GM12891 (cell line): Measurements from ENCODE around the gene CAMK1G.
A peak's percentile ranks its signal among the peaks of the same experiment; 100 is the strongest.

Source experiments
- DNase-seq: peaks from one replicate; pipeline ENCODE4 v3.0.0; 2011; ENCODE audit warnings: low spot score; ENCODE audit not compliant: insufficient read length
- FAIRE-seq: peaks from 2 replicates; lab custom pipeline; 2011; peaks lifted over from hg19 to GRCh38; lab: Jason Lieb, UNC
- PAX5 ChIP-seq: IDR thresholded peaks from 2 replicates; pipeline ENCODE4 v1.6.1; 2011; ENCODE audit warnings: low read length, moderate library complexity, mild to moderate bottlenecking; ENCODE audit not compliant: insufficient read depth, severe bottlenecking
- POLR2A ChIP-seq: IDR thresholded peaks from 2 replicates; pipeline ENCODE4 v1.6.1; 2011; ENCODE audit warnings: low read depth, low read length, control low read depth
- POLR2AphosphoS5 ChIP-seq: IDR thresholded peaks from 2 replicates; pipeline ENCODE4 v1.6.1; 2011; ENCODE audit warnings: low read depth, low read length, control low read depth
- POU2F2 ChIP-seq: IDR thresholded peaks from 2 replicates; pipeline ENCODE4 v1.6.1; 2011; ENCODE audit warnings: low read depth, mild to moderate bottlenecking, control low read depth, low read length, moderate library complexity
- SPI1 ChIP-seq: IDR thresholded peaks from 2 replicates; pipeline ENCODE4 v1.6.1; 2011; ENCODE audit warnings: low read depth, low read length, control low read depth
- TAF1 ChIP-seq: IDR thresholded peaks from 2 replicates; pipeline ENCODE4 v1.6.1; 2011; ENCODE audit warnings: low read depth, low read length, control low read depth

The CAMK1G gene

GRCh38 chr1:209646558-209646957 is 63.0 kb downstream of the CAMK1G start:
- FAIRE-seq, result no peak
- no peak for DNase-seq
- TF ChIP-seq SPI1 (no peak), POLR2A (no peak), TAF1 (no peak), PAX5 (no peak), POLR2AphosphoS5 (no peak), POU2F2 (no peak)

GRCh38 chr1:209647156-209647555 is 63.6 kb downstream of the CAMK1G start:
- no peak for FAIRE-seq

GRCh38 chr1:209648346-209648745 is 64.8 kb downstream of the CAMK1G start:
- no peak for TF ChIP-seq POLR2AphosphoS5
- TF ChIP-seq SPI1, result no peak
- FAIRE-seq (no peak), DNase-seq (no peak)

More at GRCh38 chr1:209647156-209647555, 63.6 kb downstream of the CAMK1G start:
- no peak for DNase-seq
- TF ChIP-seq SPI1 (no peak), PAX5 (no peak), POLR2A (no peak), POLR2AphosphoS5 (no peak), TAF1 (no peak), POU2F2 (no peak)

- DNase-seq, result no peak
- FAIRE-seq, result peak; percentile 48
- no peak for TF ChIP-seq TAF1
- TF ChIP-seq POU2F2, result no peak
- TF ChIP-seq POLR2A, result no peak
- TF ChIP-seq PAX5, result no peak
- TF ChIP-seq SPI1, result peak; percentile 44
- no peak for TF ChIP-seq POLR2AphosphoS5
Measured at GRCh38 chr1:209648931-209649776, 65.6 kb downstream of the CAMK1G start.

- DNase-seq (no peak), FAIRE-seq (no peak)
- TF ChIP-seq SPI1 (no peak), PAX5 (no peak), POLR2A (no peak), TAF1 (no peak), POU2F2 (no peak), POLR2AphosphoS5 (no peak)
Measured at GRCh38 chr1:209650454-209650853, 66.9 kb downstream of the CAMK1G start.

- FAIRE-seq (peak; percentile 59), DNase-seq (no peak)
- TF ChIP-seq TAF1 (no peak), PAX5 (no peak), SPI1 (no peak), POLR2A (no peak), POLR2AphosphoS5 (no peak), POU2F2 (no peak)
Measured at GRCh38 chr1:209651138-209651587, 67.6 kb downstream of the CAMK1G start.

- FAIRE-seq (no peak), DNase-seq (no peak)
- TF ChIP-seq POLR2AphosphoS5, result no peak
- peak; percentile 64 for TF ChIP-seq SPI1
Measured at GRCh38 chr1:209652121-209652735, 68.7 kb downstream of the CAMK1G start, which contains the start of gene LAMB3. Gene LAMB3 (minus strand): TSS chr1:209652425. CDS start chr1:209650944, 1,481 bp downstream.

- FAIRE-seq, result peak; percentile 47
- no peak for DNase-seq
- TF ChIP-seq POLR2A, result no peak
- TF ChIP-seq TAF1, result no peak
Measured at GRCh38 chr1:209652873-209653401, 69.4 kb downstream of the CAMK1G start.

GRCh38 chr1:209653915-209654351 is 70.4 kb downstream of the CAMK1G start:
- no peak for FAIRE-seq
- DNase-seq, result no peak
- TF ChIP-seq TAF1 (no peak), POLR2A (no peak), POLR2AphosphoS5 (no peak), POU2F2 (no peak), SPI1 (no peak), PAX5 (no peak)

- TF ChIP-seq POU2F2, result no peak
- FAIRE-seq, result no peak
- no peak for DNase-seq
Measured at GRCh38 chr1:209655411-209656231, 72.1 kb downstream of the CAMK1G start.
